SK-N-SH (cell line): ENCODE results near the gene UBR1.

Experiments used
- EZH2phosphoT487 ChIP-seq: fragments of 200-600 bp; sonication (generic); IDR thresholded peaks from 2 replicates; pipeline ENCODE4 v1.6.1; 2017; ENCODE audit warnings: low read depth, mixed run types, mild to moderate bottlenecking, antibody characterized with exemption, moderate library complexity, borderline replicate concordance
- ZBTB33 ChIP-seq: IDR thresholded peaks from 2 replicates; pipeline ENCODE4 v1.4.0; 2012; ENCODE audit warnings: low read depth, borderline replicate concordance
- TF ChIP-seq, protein P1 (sequence below): fragments of 200-600 bp; sonication (generic); IDR thresholded peaks from 2 replicates; pipeline ENCODE4 v1.6.1; 2017; ENCODE audit warnings: antibody characterized with exemption, mild to moderate bottlenecking, moderate library complexity

DNA sequence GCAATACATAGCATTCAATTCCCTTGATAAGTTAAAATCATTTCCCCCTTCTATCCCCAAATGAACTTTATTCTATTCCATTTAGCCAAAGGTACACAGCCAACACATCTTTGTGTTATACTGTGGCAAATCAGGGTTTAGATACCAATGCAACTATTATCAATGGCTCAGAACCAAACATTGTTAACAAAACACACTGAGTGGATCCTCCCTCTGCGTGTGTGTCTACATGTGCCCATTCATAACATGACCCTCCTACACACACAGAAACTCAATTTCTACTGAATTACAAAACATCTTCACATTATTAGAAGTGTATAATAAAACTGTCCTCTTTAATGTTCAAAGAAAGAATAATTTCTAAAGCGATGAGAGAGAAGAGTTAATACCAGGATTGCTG lies 186.5 kb downstream of the UBR1 start:
- TF ChIP-seq, protein P1, sequence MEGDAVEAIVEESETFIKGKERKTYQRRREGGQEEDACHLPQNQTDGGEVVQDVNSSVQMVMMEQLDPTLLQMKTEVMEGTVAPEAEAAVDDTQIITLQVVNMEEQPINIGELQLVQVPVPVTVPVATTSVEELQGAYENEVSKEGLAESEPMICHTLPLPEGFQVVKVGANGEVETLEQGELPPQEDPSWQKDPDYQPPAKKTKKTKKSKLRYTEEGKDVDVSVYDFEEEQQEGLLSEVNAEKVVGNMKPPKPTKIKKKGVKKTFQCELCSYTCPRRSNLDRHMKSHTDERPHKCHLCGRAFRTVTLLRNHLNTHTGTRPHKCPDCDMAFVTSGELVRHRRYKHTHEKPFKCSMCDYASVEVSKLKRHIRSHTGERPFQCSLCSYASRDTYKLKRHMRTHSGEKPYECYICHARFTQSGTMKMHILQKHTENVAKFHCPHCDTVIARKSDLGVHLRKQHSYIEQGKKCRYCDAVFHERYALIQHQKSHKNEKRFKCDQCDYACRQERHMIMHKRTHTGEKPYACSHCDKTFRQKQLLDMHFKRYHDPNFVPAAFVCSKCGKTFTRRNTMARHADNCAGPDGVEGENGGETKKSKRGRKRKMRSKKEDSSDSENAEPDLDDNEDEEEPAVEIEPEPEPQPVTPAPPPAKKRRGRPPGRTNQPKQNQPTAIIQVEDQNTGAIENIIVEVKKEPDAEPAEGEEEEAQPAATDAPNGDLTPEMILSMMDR = no peak
- TF ChIP-seq ZBTB33 = no peak
- no peak for TF ChIP-seq EZH2phosphoT487
